Hepatocyte (in vitro differentiated cells): Measurements from ENCODE around the gene GCH1. TPM values are rescaled to one million over a fixed set of nuclear protein-coding genes. Genes with fewer than 3 reads are reported as not detected.

Source experiments
- DNase-seq: peaks from one replicate; pipeline ENCODE4 v3.0.0-alpha.2; 2016; ENCODE audit warnings: low spot score
- H2AFZ ChIP-seq: fragments of 200-600 bp; sonication (generic); 2 replicates; pipeline ENCODE4 v1.6.0; 2016; ENCODE audit warnings: antibody characterized with exemption, mild to moderate bottlenecking
- H3K27ac ChIP-seq: fragments of 200-600 bp; sonication (generic); 2 replicates; pipeline ENCODE4 v1.5.1; 2016; ENCODE audit warnings: mild to moderate bottlenecking
- H3K27me3 ChIP-seq: fragments of 200-600 bp; sonication (generic); 2 replicates; pipeline ENCODE4 v1.6.1; 2016
- H3K36me3 ChIP-seq: fragments of 200-600 bp; sonication (generic); replicated peaks from 2 replicates; pipeline ENCODE4 v1.5.1; 2016; ENCODE audit warnings: low read depth; ENCODE audit not compliant: insufficient read depth
- H3K4me1 ChIP-seq: fragments of 200-600 bp; sonication (generic); 2 replicates; pipeline ENCODE4 v1.5.1; 2016; ENCODE audit warnings: mild to moderate bottlenecking, moderate library complexity; ENCODE audit not compliant: insufficient read depth
- H3K4me2 ChIP-seq: fragments of 200-600 bp; sonication (generic); 2 replicates; pipeline ENCODE4 v1.6.0; 2016
- H3K4me3 ChIP-seq: fragments of 200-600 bp; sonication (generic); 2 replicates; pipeline ENCODE4 v1.5.1; 2016; ENCODE audit warnings: mild to moderate bottlenecking
- H3K79me2 ChIP-seq: fragments of 200-600 bp; sonication (generic); 2 replicates; pipeline ENCODE4 v1.6.0; 2017; ENCODE audit warnings: mild to moderate bottlenecking
- H3K9me2 ChIP-seq: fragments of 200-600 bp; sonication (generic); replicated peaks from 2 replicates; pipeline ENCODE4 v1.6.0; 2017; ENCODE audit warnings: mild to moderate bottlenecking; ENCODE audit not compliant: insufficient read depth
- H3K9me3 ChIP-seq: fragments of 200-600 bp; sonication (generic); 2 replicates; pipeline ENCODE4 v1.5.1; 2016; ENCODE audit warnings: low read depth, mild to moderate bottlenecking
- H4K20me1 ChIP-seq: fragments of 200-600 bp; sonication (generic); 2 replicates; pipeline ENCODE4 v1.6.0; 2016; ENCODE audit warnings: mild to moderate bottlenecking; ENCODE audit not compliant: insufficient read depth, poor library complexity, severe bottlenecking
- CTCF ChIP-seq: fragments of 200-600 bp; sonication (generic); IDR thresholded peaks from 2 replicates; pipeline ENCODE4 v1.5.1; 2016; ENCODE audit warnings: antibody characterized with exemption, mild to moderate bottlenecking; ENCODE audit not compliant: poor library complexity
- EZH2 ChIP-seq: fragments of 200-600 bp; sonication (generic); IDR thresholded peaks from 2 replicates; pipeline ENCODE4 v1.6.1; 2016; ENCODE audit warnings: antibody characterized with exemption, mild to moderate bottlenecking, borderline replicate concordance
- EZH2phosphoT487 ChIP-seq: fragments of 200-600 bp; sonication (generic); IDR thresholded peaks from one replicate; pipeline ENCODE4 v1.6.1; 2018; ENCODE audit warnings: antibody characterized with exemption, mild to moderate bottlenecking, low read depth, moderate library complexity; ENCODE audit not compliant: unreplicated experiment, severe bottlenecking
- WGBS: methylation state at CpG from one replicate; pipeline ENCODE4 v1.1.6; 2016; ENCODE audit warnings: low lambda C conversion rate; ENCODE audit errors: missing lambda C conversion rate; 5-methylcytosine and 5-hydroxymethylcytosine counted together
- polyA plus RNA-seq: library from polyadenylated mRNA; unstranded; fragments of >200 nt; fragmentation: Nextera tagmentation; extraction: Ambion mirVana; gene quantifications from 2 replicates; pipeline ENCODE4 v1.2.1, GENCODE V29; 2016
- total RNA-seq: library from RNA; depleted of rRNA; stranded (reverse); fragments of >200 nt; gene quantifications from 2 replicates; pipeline ENCODE4 v1.2.3, GENCODE V29; 2014

Gene GCH1
- 29.9 and 32.2 TPM in 2 replicates for total RNA-seq
- polyA plus RNA-seq = 11.1 and 19.3 TPM in 2 replicates

GRCh38 chr14:54902521-54903420 lies at the start of gene GCH1:
Gene GCH1 (minus strand): TSS chr14:54902826. CDS start chr14:54902663, 163 bp downstream.
- Histone ChIP-seq H2AFZ (peak within 1 kb of the TSS; percentile 81), H3K9me2 (no peaks in the 10 kb centered on the region), H3K36me3 (no peaks in the 10 kb centered on the region), H3K9me3 (no peaks in the 10 kb centered on the region), H3K79me2 (peaks cover 25% of the 10 kb centered on the region), H3K4me2 (peak within 1 kb of the TSS; percentile 98), H3K4me3 (peak within 1 kb of the TSS; percentile 95), H3K27ac (peak within 1 kb of the TSS; percentile 94), H3K4me1 (no peaks in the 10 kb centered on the region), H3K27me3 (peaks cover 7% of the 10 kb centered on the region), H4K20me1 (no peaks in the 10 kb centered on the region)
- TF ChIP-seq EZH2 = no peak
- peak; percentile 51 for TF ChIP-seq CTCF
- 2% methylated on average over 61 of the region's 83 CpGs for WGBS
- DNase-seq = peak; percentile 94

GRCh38 chr14:54947230-54947629 lies 44.6 kb upstream of the GCH1 start:
- H3K4me3 ChIP-seq = no peak overlapping the region
- no peaks in the 10 kb centered on the region for H3K27me3 ChIP-seq
- DNase-seq = no peak
- TF ChIP-seq EZH2phosphoT487 (no peak), EZH2 (no peak), CTCF (no peak)
- no peak overlapping the region for H2AFZ ChIP-seq
- H3K27ac ChIP-seq = no peak overlapping the region
- H3K79me2 ChIP-seq = no peaks in the 10 kb centered on the region
- no peaks in the 10 kb centered on the region for H4K20me1 ChIP-seq
- H3K9me2 ChIP-seq = no peaks in the 10 kb centered on the region
- no peaks in the 10 kb centered on the region for H3K36me3 ChIP-seq
- H3K9me3 ChIP-seq = no peaks in the 10 kb centered on the region
- 97% methylated on average over 3 of the region's 3 CpGs for WGBS
- H3K4me2 ChIP-seq = no peak overlapping the region
- H3K4me1 ChIP-seq = no peaks in the 10 kb centered on the region

- no peak for DNase-seq
- 99% methylated on average over 4 of the region's 4 CpGs for WGBS
- no peaks in the 10 kb centered on the region for H3K79me2 ChIP-seq
- H3K4me2 ChIP-seq = no peak overlapping the region
- H3K4me3 ChIP-seq = no peak overlapping the region
- H3K27ac ChIP-seq = no peak overlapping the region
- H3K4me1 ChIP-seq = no peaks in the 10 kb centered on the region
- H3K27me3 ChIP-seq = no peaks in the 10 kb centered on the region
- H3K9me2 ChIP-seq = no peaks in the 10 kb centered on the region
- no peaks in the 10 kb centered on the region for H4K20me1 ChIP-seq
- no peak for TF ChIP-seq EZH2phosphoT487
- TF ChIP-seq EZH2 = no peak
- no peak for TF ChIP-seq CTCF
- no peaks in the 10 kb centered on the region for H3K36me3 ChIP-seq
- no peaks in the 10 kb centered on the region for H3K9me3 ChIP-seq
- no peak overlapping the region for H2AFZ ChIP-seq
Measured at GRCh38 chr14:54946500-54946899, 43.9 kb upstream of the GCH1 start.
